Measurements from ENCODE around the gene ATP1A1. TPM values are rescaled to one million over a fixed set of nuclear protein-coding genes. Genes with fewer than 3 reads are reported as not detected.

Gene ATP1A1
- total RNA-seq, 4 donors from 2014 or later: 88.5 to 222 (median 156) TPM

DNA sequence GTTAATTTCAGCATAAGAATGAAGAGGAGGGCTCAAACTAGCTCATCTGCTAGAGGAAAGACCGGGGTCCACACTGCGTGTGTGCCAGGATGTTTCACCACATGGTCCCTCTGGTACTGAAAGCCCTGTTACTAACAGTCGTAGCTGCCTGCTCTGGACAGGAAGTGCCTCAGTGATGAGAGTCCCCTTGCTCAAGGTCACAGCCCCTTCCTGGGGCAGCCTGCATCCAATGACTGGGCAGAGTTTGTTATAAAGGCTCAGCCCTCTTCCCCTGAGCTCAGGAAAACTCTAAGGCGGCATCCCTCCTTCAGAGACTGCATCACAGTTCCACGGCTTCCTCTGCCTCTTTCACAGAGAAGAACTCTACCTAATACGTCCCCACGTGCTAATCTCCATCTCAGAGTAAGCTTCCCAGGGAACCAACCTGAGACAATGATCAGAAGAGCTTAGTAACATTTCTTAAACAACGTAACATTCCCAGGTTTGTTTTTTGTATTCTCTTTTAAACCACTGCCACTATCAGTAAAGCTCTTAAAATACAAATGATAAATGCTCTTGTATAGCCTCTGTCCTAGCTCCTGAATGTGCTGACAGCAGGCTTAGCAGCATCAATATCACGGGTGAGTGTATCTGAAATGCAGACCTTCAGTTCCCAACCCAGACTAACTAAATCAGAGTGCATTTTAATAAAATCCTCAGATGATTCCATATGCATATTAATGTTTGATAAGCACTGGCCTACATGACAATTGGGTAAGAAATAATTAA, 38.0 kb upstream of the ATP1A1 start:
- TF ChIP-seq, protein P1, sequence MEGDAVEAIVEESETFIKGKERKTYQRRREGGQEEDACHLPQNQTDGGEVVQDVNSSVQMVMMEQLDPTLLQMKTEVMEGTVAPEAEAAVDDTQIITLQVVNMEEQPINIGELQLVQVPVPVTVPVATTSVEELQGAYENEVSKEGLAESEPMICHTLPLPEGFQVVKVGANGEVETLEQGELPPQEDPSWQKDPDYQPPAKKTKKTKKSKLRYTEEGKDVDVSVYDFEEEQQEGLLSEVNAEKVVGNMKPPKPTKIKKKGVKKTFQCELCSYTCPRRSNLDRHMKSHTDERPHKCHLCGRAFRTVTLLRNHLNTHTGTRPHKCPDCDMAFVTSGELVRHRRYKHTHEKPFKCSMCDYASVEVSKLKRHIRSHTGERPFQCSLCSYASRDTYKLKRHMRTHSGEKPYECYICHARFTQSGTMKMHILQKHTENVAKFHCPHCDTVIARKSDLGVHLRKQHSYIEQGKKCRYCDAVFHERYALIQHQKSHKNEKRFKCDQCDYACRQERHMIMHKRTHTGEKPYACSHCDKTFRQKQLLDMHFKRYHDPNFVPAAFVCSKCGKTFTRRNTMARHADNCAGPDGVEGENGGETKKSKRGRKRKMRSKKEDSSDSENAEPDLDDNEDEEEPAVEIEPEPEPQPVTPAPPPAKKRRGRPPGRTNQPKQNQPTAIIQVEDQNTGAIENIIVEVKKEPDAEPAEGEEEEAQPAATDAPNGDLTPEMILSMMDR (IDR thresholded peaks at IDR 0.05; ENCODE audit: low read depth): no peak

DNA sequence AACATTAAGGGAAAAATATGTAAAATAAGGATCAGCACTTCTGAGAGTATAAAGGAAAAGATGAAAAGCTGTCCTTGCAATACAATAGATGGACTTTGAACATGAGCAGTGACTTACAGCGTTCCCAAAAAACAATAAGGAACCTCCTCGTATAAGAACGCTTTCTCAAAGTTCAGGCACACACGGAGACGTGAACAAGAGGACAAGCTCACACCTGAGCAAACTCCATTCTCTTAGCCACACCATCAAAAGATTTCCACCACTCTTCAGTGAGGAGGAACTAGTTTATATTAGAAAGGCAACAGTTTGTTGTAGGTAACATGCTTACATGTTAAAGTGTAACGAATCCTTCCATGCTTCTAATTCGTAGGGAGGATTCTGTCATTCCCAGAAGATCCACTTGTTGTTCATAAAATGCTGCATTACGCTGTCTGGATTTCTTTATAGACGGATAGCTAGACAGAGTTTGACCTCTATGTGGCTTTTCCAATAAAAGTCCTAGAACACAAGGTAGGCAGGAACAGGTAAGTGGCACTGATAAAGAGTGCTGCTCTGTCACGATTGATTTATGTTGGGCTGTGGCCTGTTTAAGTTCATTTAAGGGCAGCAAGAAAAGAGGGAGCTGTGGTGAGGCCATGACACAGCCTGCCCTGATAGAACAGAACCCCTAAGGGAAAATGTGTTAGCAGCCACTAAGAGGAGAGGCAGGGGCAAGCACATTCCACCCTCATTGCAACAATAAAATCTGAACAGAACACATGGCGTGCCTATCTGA, 37.0 kb upstream of the ATP1A1 start:
- TF ChIP-seq, protein P1 (IDR thresholded peaks at IDR 0.05; ENCODE audit: low read depth): no peak

DNA sequence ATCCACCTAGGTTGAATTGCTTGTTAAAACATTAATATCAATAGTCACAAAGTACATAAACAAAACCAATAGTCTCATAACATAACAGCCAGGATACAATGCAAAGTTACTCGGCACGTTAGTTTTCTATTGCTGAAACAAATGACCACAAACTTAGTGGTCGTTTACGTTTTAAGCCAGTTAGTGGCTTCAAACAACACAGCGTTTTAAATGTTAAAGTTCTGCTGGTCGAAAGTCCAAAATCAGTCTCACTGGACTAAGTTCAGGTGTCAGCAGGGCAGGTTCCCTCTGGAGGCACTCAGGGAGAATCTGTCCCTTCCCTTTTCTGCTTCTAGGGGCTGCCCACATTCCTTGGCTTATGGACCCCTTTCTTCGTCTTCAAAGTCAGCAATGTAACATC, 35.6 kb upstream of the ATP1A1 start:
- TF ChIP-seq, protein P1 (IDR thresholded peaks at IDR 0.05; ENCODE audit: low read depth): no peak

DNA sequence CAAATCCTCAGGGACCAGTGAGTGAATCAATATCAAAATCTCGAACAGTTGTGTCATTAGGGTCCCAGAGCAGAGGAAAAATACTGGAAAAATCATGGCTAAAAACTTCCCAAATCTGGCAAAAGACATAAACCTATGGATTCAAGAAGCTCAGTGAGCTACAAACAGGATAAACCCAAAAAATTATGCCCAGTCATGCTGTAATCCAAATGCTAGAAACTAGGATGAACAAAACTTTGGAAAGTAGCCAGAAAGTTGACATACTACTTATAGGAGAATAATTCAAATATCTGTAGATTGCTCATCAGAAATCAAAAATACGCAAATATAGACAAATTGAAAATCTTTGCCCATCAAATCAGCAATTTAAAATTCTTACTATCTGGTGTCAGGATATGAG, 34.6 kb upstream of the ATP1A1 start:
- TF ChIP-seq, protein P1 (IDR thresholded peaks at IDR 0.05; ENCODE audit: low read depth): no peak

DNA sequence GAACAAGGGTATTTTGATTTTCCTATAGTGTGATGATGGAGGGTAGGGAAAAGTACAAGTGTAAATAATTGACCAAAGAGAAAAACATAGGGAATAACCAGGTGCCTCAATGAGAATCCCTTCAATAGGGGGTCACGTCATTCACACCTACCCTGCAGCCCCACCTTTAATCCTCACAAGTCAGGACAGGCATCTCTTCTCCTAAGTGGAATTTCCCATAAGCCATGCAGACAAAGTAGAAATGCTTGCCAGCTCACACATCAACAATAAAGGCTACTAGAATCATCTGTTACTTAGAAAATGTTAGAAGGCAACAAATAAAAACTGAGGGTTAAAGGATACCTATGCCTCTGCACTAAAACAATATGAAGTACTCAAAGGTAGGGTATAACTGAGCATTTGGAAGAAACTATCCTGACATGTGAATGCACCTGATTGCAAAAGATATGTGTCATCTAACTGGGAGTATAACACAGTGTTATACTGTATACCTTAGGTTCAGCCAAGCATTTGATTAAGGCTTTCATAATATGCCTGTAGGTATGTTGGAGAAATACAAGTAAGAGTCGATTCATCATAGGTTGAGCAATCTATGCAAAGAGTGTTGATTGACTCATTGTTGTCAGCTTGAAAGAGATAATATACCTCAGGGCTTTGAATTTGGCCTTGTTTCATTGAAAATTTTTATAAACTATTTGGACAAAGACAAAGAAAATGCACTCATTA, 32.4 kb upstream of the ATP1A1 start:
- TF ChIP-seq, protein P1 (IDR thresholded peaks at IDR 0.05; ENCODE audit: low read depth): no peak

DNA sequence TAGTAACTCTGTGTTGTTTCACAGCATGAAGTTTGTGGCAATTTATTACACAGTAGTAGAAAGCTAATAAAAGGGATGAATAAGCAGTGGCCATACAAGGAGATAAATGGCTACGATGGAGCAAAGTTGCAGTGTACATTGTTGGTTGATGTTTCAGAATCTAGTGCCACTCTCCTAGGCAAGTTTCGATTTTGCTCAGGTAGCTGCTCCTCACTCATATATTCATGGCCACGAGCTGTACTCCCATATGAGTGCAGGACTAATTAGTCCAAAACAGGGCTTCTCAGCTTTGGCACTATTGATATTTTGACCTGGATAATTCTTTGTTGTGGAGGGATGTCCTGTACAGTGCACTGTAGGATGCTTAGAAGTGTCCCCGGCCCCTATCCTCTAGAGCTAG, 30.0 kb upstream of the ATP1A1 start:
- TF ChIP-seq, protein P1 (IDR thresholded peaks at IDR 0.05; ENCODE audit: low read depth): no peak

DNA sequence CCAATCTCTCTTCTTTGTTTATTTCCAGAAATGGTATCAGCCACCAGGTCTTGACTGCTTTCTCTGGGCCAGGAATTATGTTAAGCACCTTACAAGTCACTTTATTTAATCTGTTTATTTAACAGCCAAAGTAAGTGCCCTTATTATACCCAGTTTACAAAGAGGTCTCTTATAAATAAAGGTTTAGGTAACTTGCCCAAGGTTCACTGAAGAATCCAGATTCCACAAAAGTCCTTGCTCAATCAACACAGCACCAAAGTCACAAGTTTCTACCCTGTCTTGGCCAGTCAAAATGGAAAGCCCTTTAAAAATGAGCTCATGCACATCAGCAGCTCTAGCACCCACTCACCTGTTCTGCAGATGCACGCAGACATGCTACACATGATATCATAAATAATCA, 28.0 kb upstream of the ATP1A1 start:
- TF ChIP-seq, protein P1 (IDR thresholded peaks at IDR 0.05; ENCODE audit: low read depth): no peak

Data from subcutaneous adipose tissue (tissue), 4 donors.